Measurements from ENCODE around the gene RASAL2.

Gene RASAL2

GRCh38 chr1:178393370-178393769, 299.5 kb downstream of the RASAL2 start:
- DNase-seq (ENCODE audit: low spot score): no peak

GRCh38 chr1:178396789-178397188, 302.9 kb downstream of the RASAL2 start:
- DNase-seq (ENCODE audit: low spot score): no peak

- no peak for DNase-seq (ENCODE audit: low spot score)
These were observed 303.8 kb downstream of the RASAL2 start for GRCh38 chr1:178397678-178398077.

- no peak for DNase-seq (ENCODE audit: low spot score)
These were observed 305.3 kb downstream of the RASAL2 start for GRCh38 chr1:178399177-178399728.

GRCh38 chr1:178405137-178405536, 311.2 kb downstream of the RASAL2 start:
- no peak for DNase-seq (ENCODE audit: low spot score)

GRCh38 chr1:178407215-178407614, 313.3 kb downstream of the RASAL2 start:
- no peak for DNase-seq (ENCODE audit: low spot score)

- no peak for DNase-seq (ENCODE audit: low spot score)
These were observed 313.8 kb downstream of the RASAL2 start for GRCh38 chr1:178407655-178408054.

- DNase-seq (ENCODE audit: low spot score): no peak
These were observed 315.0 kb downstream of the RASAL2 start for GRCh38 chr1:178408871-178409270.

GRCh38 chr1:178409541-178409940, 315.6 kb downstream of the RASAL2 start:
- DNase-seq (ENCODE audit: low spot score): no peak

- DNase-seq (ENCODE audit: low spot score): no peak
These were observed 318.0 kb downstream of the RASAL2 start for GRCh38 chr1:178411756-178412399.

- DNase-seq (ENCODE audit: low spot score): no peak
These were observed 318.5 kb downstream of the RASAL2 start for GRCh38 chr1:178412400-178412770.

- DNase-seq (ENCODE audit: low spot score): no peak
These were observed 324.0 kb downstream of the RASAL2 start for GRCh38 chr1:178417858-178418257.

GRCh38 chr1:178418284-178418955, 324.5 kb downstream of the RASAL2 start:
- no peak for DNase-seq (ENCODE audit: low spot score)

GRCh38 chr1:178434360-178434759, 340.5 kb downstream of the RASAL2 start:
- DNase-seq (ENCODE audit: low spot score): no peak

GRCh38 chr1:178434899-178435435, 341.1 kb downstream of the RASAL2 start:
- DNase-seq (ENCODE audit: low spot score): no peak

GRCh38 chr1:178436899-178437298, 343.0 kb downstream of the RASAL2 start:
- DNase-seq (ENCODE audit: low spot score): no peak

GRCh38 chr1:178438432-178438831, 344.5 kb downstream of the RASAL2 start:
- no peak for DNase-seq (ENCODE audit: low spot score)

- DNase-seq (ENCODE audit: low spot score): no peak
These were observed 349.0 kb downstream of the RASAL2 start for GRCh38 chr1:178442925-178443324.

GRCh38 chr1:178450871-178451270, 357.0 kb downstream of the RASAL2 start:
- no peak for DNase-seq (ENCODE audit: low spot score)

GRCh38 chr1:178451529-178451928, 357.6 kb downstream of the RASAL2 start:
- DNase-seq (ENCODE audit: low spot score): no peak

- DNase-seq (ENCODE audit: low spot score): no peak
These were observed 358.1 kb downstream of the RASAL2 start for GRCh38 chr1:178452013-178452412.

- DNase-seq (ENCODE audit: low spot score): no peak
These were observed 362.6 kb downstream of the RASAL2 start for GRCh38 chr1:178456472-178456871.

- no peak for DNase-seq (ENCODE audit: low spot score)
These were observed 363.7 kb downstream of the RASAL2 start for GRCh38 chr1:178457651-178458050.
